ENCODE data around the gene DYNC2I2.

DNA sequence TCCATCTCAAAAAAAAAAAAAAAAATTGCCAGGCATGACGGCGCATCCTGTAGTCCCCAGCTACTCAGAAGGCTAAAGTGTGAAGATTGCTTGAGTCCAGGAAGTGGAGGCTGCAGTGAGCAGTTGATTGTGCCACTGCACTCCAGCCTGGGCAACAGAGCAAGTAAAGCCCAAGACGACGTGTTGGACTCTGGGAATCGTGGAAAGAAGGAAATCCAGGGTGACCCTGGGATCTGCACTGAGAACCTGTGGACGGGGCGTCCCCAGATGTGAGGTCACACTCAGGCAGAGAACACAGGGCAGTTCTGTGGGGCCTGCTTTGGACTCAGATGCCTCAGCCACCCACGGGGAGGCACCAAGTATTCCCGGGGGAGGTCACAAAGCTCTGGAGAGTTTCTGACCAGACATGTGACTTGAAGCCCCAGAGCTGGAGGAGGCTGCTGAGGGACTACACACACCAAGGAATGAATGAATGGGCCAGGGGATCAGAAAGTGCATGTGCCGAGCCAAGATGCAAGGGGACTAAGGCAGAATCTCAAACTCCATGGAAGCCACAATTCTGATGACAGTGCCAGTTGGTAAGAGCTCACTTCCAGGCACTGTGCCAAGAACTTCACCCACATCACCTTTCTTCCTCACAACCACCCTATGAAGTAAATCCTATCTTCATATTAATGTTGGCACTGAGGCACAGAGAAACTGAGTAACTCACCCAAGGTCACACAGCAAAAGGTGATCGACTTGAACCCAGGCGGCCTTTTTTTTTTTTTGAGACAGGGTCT, 12.9 kb downstream of the DYNC2I2 start:
- TF ChIP-seq, protein P1, sequence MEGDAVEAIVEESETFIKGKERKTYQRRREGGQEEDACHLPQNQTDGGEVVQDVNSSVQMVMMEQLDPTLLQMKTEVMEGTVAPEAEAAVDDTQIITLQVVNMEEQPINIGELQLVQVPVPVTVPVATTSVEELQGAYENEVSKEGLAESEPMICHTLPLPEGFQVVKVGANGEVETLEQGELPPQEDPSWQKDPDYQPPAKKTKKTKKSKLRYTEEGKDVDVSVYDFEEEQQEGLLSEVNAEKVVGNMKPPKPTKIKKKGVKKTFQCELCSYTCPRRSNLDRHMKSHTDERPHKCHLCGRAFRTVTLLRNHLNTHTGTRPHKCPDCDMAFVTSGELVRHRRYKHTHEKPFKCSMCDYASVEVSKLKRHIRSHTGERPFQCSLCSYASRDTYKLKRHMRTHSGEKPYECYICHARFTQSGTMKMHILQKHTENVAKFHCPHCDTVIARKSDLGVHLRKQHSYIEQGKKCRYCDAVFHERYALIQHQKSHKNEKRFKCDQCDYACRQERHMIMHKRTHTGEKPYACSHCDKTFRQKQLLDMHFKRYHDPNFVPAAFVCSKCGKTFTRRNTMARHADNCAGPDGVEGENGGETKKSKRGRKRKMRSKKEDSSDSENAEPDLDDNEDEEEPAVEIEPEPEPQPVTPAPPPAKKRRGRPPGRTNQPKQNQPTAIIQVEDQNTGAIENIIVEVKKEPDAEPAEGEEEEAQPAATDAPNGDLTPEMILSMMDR (IDR thresholded peaks at IDR 0.05; ENCODE audit: low read depth, low read length, missing input control), result no peak
- TF ChIP-seq HNF4G (IDR thresholded peaks at IDR 0.05) (no peak), GABPA (IDR thresholded peaks at IDR 0.05 in 1 of 2, conservative IDR thresholded peaks at IDR 0.05 in 1 of 2) (no peak), YY1 (IDR thresholded peaks at IDR 0.05) (no peak), TAF1 (conservative IDR thresholded peaks at IDR 0.05) (no peak), JUND (IDR thresholded peaks at IDR 0.05) (no peak), RXRA (IDR thresholded peaks at IDR 0.05) (no peak)
- TF ChIP-seq, protein P2, sequence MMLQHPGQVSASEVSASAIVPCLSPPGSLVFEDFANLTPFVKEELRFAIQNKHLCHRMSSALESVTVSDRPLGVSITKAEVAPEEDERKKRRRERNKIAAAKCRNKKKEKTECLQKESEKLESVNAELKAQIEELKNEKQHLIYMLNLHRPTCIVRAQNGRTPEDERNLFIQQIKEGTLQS (IDR thresholded peaks at IDR 0.05), result no peak
- TF ChIP-seq, protein P3, sequence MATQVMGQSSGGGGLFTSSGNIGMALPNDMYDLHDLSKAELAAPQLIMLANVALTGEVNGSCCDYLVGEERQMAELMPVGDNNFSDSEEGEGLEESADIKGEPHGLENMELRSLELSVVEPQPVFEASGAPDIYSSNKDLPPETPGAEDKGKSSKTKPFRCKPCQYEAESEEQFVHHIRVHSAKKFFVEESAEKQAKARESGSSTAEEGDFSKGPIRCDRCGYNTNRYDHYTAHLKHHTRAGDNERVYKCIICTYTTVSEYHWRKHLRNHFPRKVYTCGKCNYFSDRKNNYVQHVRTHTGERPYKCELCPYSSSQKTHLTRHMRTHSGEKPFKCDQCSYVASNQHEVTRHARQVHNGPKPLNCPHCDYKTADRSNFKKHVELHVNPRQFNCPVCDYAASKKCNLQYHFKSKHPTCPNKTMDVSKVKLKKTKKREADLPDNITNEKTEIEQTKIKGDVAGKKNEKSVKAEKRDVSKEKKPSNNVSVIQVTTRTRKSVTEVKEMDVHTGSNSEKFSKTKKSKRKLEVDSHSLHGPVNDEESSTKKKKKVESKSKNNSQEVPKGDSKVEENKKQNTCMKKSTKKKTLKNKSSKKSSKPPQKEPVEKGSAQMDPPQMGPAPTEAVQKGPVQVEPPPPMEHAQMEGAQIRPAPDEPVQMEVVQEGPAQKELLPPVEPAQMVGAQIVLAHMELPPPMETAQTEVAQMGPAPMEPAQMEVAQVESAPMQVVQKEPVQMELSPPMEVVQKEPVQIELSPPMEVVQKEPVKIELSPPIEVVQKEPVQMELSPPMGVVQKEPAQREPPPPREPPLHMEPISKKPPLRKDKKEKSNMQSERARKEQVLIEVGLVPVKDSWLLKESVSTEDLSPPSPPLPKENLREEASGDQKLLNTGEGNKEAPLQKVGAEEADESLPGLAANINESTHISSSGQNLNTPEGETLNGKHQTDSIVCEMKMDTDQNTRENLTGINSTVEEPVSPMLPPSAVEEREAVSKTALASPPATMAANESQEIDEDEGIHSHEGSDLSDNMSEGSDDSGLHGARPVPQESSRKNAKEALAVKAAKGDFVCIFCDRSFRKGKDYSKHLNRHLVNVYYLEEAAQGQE (IDR thresholded peaks at IDR 0.05), result no peak
- TF ChIP-seq, protein P4, sequence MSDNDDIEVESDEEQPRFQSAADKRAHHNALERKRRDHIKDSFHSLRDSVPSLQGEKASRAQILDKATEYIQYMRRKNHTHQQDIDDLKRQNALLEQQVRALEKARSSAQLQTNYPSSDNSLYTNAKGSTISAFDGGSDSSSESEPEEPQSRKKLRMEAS (IDR thresholded peaks at IDR 0.05), result no peak
- TF ChIP-seq, protein P5, sequence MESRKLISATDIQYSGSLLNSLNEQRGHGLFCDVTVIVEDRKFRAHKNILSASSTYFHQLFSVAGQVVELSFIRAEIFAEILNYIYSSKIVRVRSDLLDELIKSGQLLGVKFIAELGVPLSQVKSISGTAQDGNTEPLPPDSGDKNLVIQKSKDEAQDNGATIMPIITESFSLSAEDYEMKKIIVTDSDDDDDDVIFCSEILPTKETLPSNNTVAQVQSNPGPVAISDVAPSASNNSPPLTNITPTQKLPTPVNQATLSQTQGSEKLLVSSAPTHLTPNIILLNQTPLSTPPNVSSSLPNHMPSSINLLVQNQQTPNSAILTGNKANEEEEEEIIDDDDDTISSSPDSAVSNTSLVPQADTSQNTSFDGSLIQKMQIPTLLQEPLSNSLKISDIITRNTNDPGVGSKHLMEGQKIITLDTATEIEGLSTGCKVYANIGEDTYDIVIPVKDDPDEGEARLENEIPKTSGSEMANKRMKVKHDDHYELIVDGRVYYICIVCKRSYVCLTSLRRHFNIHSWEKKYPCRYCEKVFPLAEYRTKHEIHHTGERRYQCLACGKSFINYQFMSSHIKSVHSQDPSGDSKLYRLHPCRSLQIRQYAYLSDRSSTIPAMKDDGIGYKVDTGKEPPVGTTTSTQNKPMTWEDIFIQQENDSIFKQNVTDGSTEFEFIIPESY (IDR thresholded peaks at IDR 0.05), result no peak
